ENCODE measurements around the gene HIVEP3. TPM values are rescaled to one million over a fixed set of nuclear protein-coding genes. Genes with fewer than 3 reads are reported as not detected.

Gene HIVEP3
- total RNA-seq, 4 donors from 2014 or later = 6.1 to 10.1 (median 7.8) TPM

- ATAC-seq (ENCODE audit: low FRiP score) (no peak), DNase-seq (ENCODE audit: low spot score) (no peak)
- TF ChIP-seq, protein P1, sequence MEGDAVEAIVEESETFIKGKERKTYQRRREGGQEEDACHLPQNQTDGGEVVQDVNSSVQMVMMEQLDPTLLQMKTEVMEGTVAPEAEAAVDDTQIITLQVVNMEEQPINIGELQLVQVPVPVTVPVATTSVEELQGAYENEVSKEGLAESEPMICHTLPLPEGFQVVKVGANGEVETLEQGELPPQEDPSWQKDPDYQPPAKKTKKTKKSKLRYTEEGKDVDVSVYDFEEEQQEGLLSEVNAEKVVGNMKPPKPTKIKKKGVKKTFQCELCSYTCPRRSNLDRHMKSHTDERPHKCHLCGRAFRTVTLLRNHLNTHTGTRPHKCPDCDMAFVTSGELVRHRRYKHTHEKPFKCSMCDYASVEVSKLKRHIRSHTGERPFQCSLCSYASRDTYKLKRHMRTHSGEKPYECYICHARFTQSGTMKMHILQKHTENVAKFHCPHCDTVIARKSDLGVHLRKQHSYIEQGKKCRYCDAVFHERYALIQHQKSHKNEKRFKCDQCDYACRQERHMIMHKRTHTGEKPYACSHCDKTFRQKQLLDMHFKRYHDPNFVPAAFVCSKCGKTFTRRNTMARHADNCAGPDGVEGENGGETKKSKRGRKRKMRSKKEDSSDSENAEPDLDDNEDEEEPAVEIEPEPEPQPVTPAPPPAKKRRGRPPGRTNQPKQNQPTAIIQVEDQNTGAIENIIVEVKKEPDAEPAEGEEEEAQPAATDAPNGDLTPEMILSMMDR (IDR thresholded peaks at IDR 0.05) = no peak
Observed at GRCh38 chr1:41539999-41540398, 378.7 kb downstream of the HIVEP3 start.

GRCh38 chr1:41539418-41539805 is 379.3 kb downstream of the HIVEP3 start:
- TF ChIP-seq, protein P1 (IDR thresholded peaks at IDR 0.05) = no peak
- ATAC-seq (ENCODE audit: low FRiP score) (no peak), DNase-seq (ENCODE audit: low spot score) (no peak)

- TF ChIP-seq, protein P1 (IDR thresholded peaks at IDR 0.05) = no peak
- no peak for ATAC-seq (ENCODE audit: low FRiP score)
- no peak for DNase-seq (ENCODE audit: low spot score)
Observed at GRCh38 chr1:41538741-41539417, 379.8 kb downstream of the HIVEP3 start.

DNA sequence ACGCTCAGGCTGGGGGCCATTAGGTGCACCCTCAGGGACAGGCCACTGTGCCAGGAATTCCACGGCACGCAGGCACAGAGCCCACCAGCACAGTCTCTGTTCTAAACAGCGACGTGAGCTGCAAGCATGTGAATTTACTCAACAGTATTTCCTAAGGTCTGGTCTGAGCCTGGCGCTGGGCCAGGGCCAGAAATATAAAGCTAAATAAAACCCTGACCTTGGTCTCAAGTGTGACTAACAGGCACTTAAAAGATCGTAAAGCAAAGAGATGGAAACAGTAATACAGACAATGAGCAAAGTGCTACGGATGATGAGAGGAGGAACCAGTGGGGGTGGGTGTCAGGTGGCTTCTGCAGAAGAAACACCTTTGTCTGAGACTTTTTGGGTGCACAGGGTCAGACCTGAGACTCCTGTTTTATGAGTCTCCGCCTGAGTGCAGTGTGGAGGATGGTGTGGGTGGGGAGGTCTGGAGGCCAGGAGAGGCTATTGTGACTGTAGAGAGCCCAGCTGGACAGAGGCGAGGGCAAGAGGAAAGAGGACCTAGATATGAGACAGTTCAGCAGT is 380.9 kb downstream of the HIVEP3 start:
- TF ChIP-seq, protein P1 (IDR thresholded peaks at IDR 0.05) = no peak
- ATAC-seq (ENCODE audit: low FRiP score) (no peak), DNase-seq (ENCODE audit: low spot score) (no peak)

DNA sequence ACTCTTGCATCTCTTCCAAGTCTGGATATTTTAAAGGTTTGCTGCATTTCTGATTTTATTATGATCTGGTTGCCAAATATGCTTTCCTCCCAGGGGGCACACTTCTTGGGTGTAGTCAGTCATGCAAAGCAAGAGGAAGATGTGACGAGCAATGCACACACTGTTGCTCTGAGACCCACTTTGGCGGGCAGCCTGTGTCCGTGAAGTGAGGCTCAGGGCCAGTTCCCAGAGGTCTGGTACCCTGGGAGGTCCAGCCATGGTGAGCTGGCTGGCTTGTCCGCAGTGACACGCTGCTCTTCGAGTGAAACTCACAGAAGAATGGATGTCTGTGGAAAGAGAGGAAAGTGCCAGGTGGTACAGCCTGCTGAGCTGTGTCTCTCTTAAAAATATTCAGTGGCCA is 381.5 kb downstream of the HIVEP3 start:
- DNase-seq (ENCODE audit: low spot score) = no peak
- TF ChIP-seq, protein P1 (IDR thresholded peaks at IDR 0.05) = no peak
- no peak for ATAC-seq (ENCODE audit: low FRiP score)

- DNase-seq (ENCODE audit: low spot score) = no peak
- TF ChIP-seq, protein P1 (IDR thresholded peaks at IDR 0.05) = no peak
- no peak for ATAC-seq (ENCODE audit: low FRiP score)
Observed at GRCh38 chr1:41536361-41536802, 382.3 kb downstream of the HIVEP3 start.

GRCh38 chr1:41535716-41536115 is 383.0 kb downstream of the HIVEP3 start:
- TF ChIP-seq, protein P1 (IDR thresholded peaks at IDR 0.05) = no peak
- DNase-seq (ENCODE audit: low spot score) (no peak), ATAC-seq (ENCODE audit: low FRiP score) (no peak)

All from omental fat pad (tissue), 4 donors.